ENCODE results near the gene IER2.

The IER2 gene

GRCh38 chr19:13120031-13120430, 30.2 kb upstream of the IER2 start:
- TF ChIP-seq, protein P1, sequence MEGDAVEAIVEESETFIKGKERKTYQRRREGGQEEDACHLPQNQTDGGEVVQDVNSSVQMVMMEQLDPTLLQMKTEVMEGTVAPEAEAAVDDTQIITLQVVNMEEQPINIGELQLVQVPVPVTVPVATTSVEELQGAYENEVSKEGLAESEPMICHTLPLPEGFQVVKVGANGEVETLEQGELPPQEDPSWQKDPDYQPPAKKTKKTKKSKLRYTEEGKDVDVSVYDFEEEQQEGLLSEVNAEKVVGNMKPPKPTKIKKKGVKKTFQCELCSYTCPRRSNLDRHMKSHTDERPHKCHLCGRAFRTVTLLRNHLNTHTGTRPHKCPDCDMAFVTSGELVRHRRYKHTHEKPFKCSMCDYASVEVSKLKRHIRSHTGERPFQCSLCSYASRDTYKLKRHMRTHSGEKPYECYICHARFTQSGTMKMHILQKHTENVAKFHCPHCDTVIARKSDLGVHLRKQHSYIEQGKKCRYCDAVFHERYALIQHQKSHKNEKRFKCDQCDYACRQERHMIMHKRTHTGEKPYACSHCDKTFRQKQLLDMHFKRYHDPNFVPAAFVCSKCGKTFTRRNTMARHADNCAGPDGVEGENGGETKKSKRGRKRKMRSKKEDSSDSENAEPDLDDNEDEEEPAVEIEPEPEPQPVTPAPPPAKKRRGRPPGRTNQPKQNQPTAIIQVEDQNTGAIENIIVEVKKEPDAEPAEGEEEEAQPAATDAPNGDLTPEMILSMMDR (conservative IDR thresholded peaks at IDR 0.05; ENCODE audit: low read length), result no peak
- no peak for DNase-seq (ENCODE audit: low read depth)
- peak overlapping the region; percentile 79 for H3K4me3 ChIP-seq (ENCODE audit: low read length)

DNA sequence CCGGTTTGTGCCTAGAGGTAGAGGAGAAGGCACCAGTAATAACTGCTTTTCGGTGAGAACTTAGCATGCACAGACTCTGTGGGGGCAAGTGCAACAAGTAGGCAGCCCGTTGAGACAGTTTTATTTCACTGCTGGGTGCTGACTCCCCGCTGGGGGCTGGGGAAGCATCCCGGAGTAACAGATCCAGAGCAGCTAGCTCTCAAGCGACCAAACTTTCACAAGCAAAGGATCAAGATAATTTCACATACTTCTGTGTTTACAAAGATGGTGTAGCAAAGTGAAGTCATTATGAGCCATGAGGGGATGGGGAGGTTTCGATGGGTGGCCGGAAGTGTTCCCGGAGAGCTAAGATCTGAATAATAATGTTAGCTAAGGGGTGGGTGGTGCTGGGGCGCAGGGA, 29.4 kb upstream of the IER2 start:
- peak; percentile 44 for DNase-seq (ENCODE audit: low read depth)
- TF ChIP-seq, protein P1 (conservative IDR thresholded peaks at IDR 0.05; ENCODE audit: low read length), result no peak
- peak overlapping the region; percentile 26 for H3K4me3 ChIP-seq (ENCODE audit: low read length)

DNA sequence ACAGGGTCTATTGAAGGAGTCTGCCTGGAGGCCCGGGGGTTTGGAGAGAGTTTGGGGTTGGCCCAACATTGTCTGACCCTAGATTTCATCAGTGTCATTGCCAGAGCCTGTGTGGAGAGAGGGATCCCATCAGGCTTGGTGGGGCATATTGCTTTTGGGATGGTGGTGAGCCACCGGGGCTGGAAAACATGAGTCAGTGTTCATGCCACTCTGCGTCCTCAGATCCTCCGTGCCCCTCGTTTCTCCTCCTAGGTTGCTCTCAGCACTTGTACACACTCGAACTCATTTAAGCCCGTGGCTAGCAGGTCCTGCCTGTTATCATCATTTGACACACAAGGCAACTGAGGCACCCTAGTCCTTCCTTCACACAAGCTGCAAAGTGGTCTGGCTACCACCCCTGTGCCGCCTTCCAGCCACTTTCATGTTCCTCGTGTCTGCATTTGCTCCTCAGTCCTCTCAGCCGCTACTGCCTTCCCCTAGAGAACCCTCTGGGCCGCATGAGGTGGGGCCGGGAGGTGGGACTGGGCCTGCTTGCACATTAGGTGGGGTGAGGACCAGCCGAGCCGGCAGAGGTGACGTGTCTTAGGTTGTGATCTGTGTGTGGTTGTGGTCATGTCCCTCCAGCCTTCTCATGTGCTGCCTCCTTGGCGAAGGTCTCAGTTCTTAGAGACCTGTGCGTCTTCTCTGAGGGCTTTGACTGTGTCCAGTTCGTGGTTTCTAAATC, 28.5 kb upstream of the IER2 start:
- TF ChIP-seq, protein P1 (conservative IDR thresholded peaks at IDR 0.05; ENCODE audit: low read length), result no peak
- DNase-seq (ENCODE audit: low read depth), result no peak
- no peak overlapping the region for H3K4me3 ChIP-seq (ENCODE audit: low read length)

- TF ChIP-seq, protein P1 (conservative IDR thresholded peaks at IDR 0.05; ENCODE audit: low read length), result no peak
- DNase-seq (ENCODE audit: low read depth), result no peak
- H3K4me3 ChIP-seq (ENCODE audit: low read length), result no peak overlapping the region
Measured at GRCh38 chr19:13122275-13122878, 27.8 kb upstream of the IER2 start.

DNA sequence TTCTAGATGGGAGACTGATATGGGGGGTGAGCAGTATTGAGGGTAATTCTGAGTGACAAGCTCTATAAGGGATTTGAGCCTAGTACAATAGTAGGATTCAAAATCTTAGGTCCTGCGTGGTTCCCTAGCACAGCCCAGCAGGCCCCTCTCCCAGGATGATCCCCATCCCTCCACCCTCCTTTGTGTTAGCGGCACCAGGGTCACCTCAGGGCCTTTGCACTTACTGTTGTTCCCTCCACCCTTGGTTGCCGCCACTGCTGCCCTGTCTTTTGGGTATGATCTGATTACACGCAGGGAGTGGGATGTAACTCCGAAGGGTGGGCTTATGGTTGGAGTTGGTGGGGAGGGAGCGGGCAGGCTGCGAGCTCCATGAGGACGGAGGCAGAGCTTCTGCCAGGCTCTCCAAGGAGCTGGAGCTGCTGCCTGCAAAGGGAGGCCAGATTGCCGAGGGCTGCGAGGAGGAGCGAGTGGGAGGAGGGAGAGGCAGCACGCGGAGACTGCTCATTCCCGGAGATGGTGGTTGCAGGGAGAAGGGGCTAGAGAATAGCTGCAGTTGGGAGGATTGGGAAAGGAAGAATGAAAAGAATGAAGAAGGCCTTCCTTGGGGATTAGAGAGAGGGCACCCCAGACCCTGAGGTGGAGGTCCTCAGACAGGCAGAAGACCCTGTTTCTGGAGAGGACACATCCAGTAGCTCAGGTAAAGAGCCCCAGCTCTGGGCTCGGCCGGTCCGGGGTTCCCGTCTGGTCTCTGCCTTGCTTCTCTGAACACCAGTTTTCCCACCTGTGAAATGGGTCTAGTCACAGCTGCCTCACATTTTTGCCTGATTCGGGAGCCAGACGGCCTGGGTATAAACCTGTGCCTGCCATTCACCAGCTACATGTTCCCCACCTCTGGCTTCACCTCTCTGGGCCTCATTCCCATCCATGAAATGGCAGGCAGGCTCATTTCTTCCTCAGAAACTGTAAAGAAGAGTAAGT, 26.9 kb upstream of the IER2 start:
- TF ChIP-seq, protein P1 (conservative IDR thresholded peaks at IDR 0.05; ENCODE audit: low read length), result no peak
- DNase-seq (ENCODE audit: low read depth), result no peak
- no peak overlapping the region for H3K4me3 ChIP-seq (ENCODE audit: low read length)

DNA sequence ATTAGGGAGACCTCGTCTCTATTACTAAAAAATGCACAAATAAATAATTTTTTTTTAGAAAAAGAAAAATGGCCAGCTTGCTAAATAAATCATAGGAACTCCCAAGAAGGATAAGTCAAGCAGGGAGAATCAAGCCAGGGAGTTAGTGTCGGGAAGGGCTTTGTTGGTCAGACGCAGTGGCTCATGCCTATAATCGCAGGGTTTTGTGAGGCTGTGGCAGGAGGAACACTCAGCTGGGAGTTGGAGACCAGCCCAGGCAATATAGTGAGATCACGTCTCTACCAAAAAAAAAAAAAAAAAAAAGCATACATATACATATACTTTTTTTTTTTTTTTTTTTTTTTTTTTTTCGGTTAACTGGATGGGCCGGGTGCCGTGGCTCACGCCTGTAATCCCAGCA, 23.2 kb upstream of the IER2 start:
- H3K4me3 ChIP-seq (ENCODE audit: low read length), result no peak overlapping the region
- TF ChIP-seq, protein P1 (conservative IDR thresholded peaks at IDR 0.05; ENCODE audit: low read length), result no peak
- DNase-seq (ENCODE audit: low read depth), result no peak

Data from AG10803 (cell line).